Loucy (cell line): ENCODE data around the gene TUT7.
"Not testable (repeated sequence)": the region's sequence is repeated elsewhere in the genome, so short reads cannot be mapped to it uniquely, and the experiment has no call there.

Source experiments
- H2AFZ ChIP-seq: fragments of 200-600 bp; sonication (generic); 2 replicates; pipeline ENCODE4 v1.6.0; 2016; ENCODE audit warnings: antibody characterized with exemption, mild to moderate bottlenecking, low read length, moderate library complexity
- H3F3A ChIP-seq: fragments of 200-600 bp; 2 replicates; pipeline ENCODE4 v1.6.0; 2016; ENCODE audit warnings: antibody characterized with exemption, low read depth, mild to moderate bottlenecking
- H3K27me3 ChIP-seq: fragments of 200-600 bp; sonication (generic); 2 replicates; pipeline ENCODE4 v1.6.1; 2014; ENCODE audit warnings: low read length, mild to moderate bottlenecking; ENCODE audit not compliant: insufficient read depth, poor library complexity, severe bottlenecking
- H3K36me3 ChIP-seq: fragments of 200-600 bp; sonication (generic); 2 replicates; pipeline ENCODE4 v1.6.1; 2016; ENCODE audit warnings: low read length; ENCODE audit not compliant: insufficient read depth
- H3K4me1 ChIP-seq: fragments of 200-600 bp; sonication (generic); 2 replicates; pipeline ENCODE4 v1.5.1; 2014; ENCODE audit warnings: low read length, mild to moderate bottlenecking; ENCODE audit not compliant: insufficient read depth, poor library complexity, severe bottlenecking
- H3K4me2 ChIP-seq: fragments of 200-600 bp; sonication (generic); 2 replicates; pipeline ENCODE4 v1.6.0; 2014; ENCODE audit warnings: antibody characterized with exemption, low read length, low read depth, mild to moderate bottlenecking; ENCODE audit not compliant: poor library complexity, severe bottlenecking
- H3K4me3 ChIP-seq: fragments of 200-600 bp; sonication (generic); 2 replicates; pipeline ENCODE4 v1.5.1; 2014; ENCODE audit warnings: low read length, mild to moderate bottlenecking, mixed read lengths; ENCODE audit not compliant: poor library complexity, severe bottlenecking
- H3K79me2 ChIP-seq: fragments of 200-600 bp; sonication (generic); 2 replicates; pipeline ENCODE4 v1.6.1; 2014; ENCODE audit warnings: low read length; ENCODE audit not compliant: insufficient read depth
- H3K9ac ChIP-seq: fragments of 200-600 bp; sonication (generic); 2 replicates; pipeline ENCODE4 v1.6.0; 2014; ENCODE audit warnings: mild to moderate bottlenecking, low read depth, low read length, moderate library complexity; ENCODE audit not compliant: poor library complexity, severe bottlenecking
- H3K9me2 ChIP-seq: fragments of 200-600 bp; sonication (generic); replicated peaks from 2 replicates; pipeline ENCODE4 v1.6.1; 2016; ENCODE audit warnings: low read depth, low read length, mixed read lengths
- H3K9me3 ChIP-seq: fragments of 200-600 bp; sonication (generic); 2 replicates; pipeline ENCODE4 v1.6.1; 2014; ENCODE audit warnings: mild to moderate bottlenecking, antibody characterized with exemption, low read length, low read depth; ENCODE audit not compliant: insufficient read depth
- H4K20me1 ChIP-seq: fragments of 200-600 bp; sonication (generic); 2 replicates; pipeline ENCODE4 v1.6.0; 2014; ENCODE audit warnings: antibody characterized with exemption, low read length, mild to moderate bottlenecking; ENCODE audit not compliant: insufficient read depth, poor library complexity, severe bottlenecking
- EZH2phosphoT487 ChIP-seq: fragments of 200-600 bp; IDR thresholded peaks from 2 replicates; pipeline ENCODE4 v1.6.1; 2018; ENCODE audit warnings: antibody characterized with exemption, mild to moderate bottlenecking, moderate library complexity, borderline replicate concordance
- TF ChIP-seq, protein P1 (sequence below): fragments of 200-600 bp; sonication (generic); conservative IDR thresholded peaks from 2 replicates; pipeline ENCODE4 v1.5.1; 2014; ENCODE audit warnings: mild to moderate bottlenecking, antibody characterized with exemption, low read length

Gene TUT7

DNA sequence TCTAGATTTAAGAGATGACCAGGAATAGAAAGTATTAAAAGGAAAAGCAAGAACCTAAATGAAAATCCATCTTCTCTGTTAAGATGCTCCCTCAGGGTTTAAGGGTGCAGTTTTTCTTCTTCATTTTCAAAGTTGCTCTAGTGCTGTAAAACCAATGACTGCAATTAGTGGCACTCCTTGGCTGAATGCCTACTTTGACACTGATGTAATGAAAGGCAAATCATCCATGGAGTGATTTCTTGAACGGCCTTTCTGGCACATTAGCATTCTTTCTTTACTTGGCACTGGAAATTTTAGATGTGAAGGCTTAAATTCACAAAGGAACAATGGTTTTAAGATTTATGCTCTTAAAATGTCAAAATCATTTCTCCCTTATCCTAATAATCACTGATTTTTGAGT, 52.5 kb downstream of the TUT7 start:
- Histone ChIP-seq H3K36me3 (peaks cover 78% of the 10 kb centered on the region; the same call in 1 of the 2 replicates), H3K9me2 (no peaks in the 10 kb centered on the region), H4K20me1 (no peaks in the 10 kb centered on the region), H3K9ac (no peak overlapping the region), H3K4me2 (no peak overlapping the region), H3K79me2 (no peaks in the 10 kb centered on the region), H3K27me3 (no peaks in the 10 kb centered on the region), H3K4me3 (no peak overlapping the region), H2AFZ (no peak overlapping the region), H3K4me1 (peaks cover 14% of the 10 kb centered on the region), H3K9me3 (no peaks in the 10 kb centered on the region), H3F3A (no peaks in the 10 kb centered on the region)
- TF ChIP-seq, protein P1, sequence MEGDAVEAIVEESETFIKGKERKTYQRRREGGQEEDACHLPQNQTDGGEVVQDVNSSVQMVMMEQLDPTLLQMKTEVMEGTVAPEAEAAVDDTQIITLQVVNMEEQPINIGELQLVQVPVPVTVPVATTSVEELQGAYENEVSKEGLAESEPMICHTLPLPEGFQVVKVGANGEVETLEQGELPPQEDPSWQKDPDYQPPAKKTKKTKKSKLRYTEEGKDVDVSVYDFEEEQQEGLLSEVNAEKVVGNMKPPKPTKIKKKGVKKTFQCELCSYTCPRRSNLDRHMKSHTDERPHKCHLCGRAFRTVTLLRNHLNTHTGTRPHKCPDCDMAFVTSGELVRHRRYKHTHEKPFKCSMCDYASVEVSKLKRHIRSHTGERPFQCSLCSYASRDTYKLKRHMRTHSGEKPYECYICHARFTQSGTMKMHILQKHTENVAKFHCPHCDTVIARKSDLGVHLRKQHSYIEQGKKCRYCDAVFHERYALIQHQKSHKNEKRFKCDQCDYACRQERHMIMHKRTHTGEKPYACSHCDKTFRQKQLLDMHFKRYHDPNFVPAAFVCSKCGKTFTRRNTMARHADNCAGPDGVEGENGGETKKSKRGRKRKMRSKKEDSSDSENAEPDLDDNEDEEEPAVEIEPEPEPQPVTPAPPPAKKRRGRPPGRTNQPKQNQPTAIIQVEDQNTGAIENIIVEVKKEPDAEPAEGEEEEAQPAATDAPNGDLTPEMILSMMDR = no peak
- TF ChIP-seq EZH2phosphoT487 = no peak

DNA sequence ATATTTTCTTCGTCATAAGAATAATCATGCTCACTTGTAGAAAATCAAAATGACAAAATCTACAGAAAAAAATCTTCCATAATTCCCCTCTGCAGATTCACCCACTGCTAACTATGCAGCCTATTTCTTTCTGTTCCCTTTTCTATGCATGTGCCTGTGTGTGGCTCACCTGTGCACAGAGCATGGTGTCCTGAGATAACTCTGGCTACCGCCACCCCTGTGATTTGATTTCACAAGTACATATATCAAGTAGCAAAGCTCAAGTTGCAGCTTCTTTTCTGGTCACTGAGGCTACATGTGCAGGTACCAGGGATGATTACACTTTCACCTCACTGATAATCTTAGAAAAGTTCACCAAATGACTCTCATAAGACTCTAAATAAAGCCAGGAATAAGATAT, 53.5 kb downstream of the TUT7 start:
- TF ChIP-seq, protein P1 = no peak
- TF ChIP-seq EZH2phosphoT487 = no peak

DNA sequence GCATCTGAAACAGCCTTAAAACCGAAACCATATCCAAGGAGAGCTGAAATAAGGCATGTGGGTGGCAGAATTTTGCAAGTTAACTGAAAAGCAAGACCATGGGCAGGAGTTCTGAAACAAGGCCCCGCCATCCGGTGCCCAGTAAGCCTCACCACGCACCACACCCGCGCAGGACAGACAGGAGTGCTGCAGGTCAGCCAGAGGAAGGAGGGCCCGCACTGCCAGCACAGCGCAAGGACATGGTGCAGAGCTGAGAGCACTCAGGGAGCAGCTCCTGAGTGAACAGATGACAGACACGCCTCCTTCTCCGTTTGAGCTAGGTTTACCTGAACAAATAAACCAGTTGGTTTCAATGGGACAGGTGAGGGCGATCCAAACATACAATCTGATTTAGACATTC, 55.3 kb downstream of the TUT7 start:
- Histone ChIP-seq H3K4me3 (no peak overlapping the region), H3K36me3 (peaks cover 61% of the 10 kb centered on the region; the same call in 1 of the 2 replicates), H3K4me1 (peaks cover 7% of the 10 kb centered on the region), H3K9me3 (no peaks in the 10 kb centered on the region), H4K20me1 (no peaks in the 10 kb centered on the region), H3K9me2 (no peaks in the 10 kb centered on the region), H3K4me2 (no peak overlapping the region), H3K27me3 (no peaks in the 10 kb centered on the region), H2AFZ (no peak overlapping the region), H3K79me2 (no peaks in the 10 kb centered on the region), H3K9ac (no peak overlapping the region), H3F3A (no peaks in the 10 kb centered on the region)
- no peak for TF ChIP-seq EZH2phosphoT487
- TF ChIP-seq, protein P1 = no peak

More for the DNA sequence above, 53.5 kb downstream of the TUT7 start:
- Histone ChIP-seq H3K4me2 (no peak overlapping the region), H2AFZ (no peak overlapping the region), H3K9me3 (no peaks in the 10 kb centered on the region), H3K4me1 (peaks cover 14% of the 10 kb centered on the region), H4K20me1 (no peaks in the 10 kb centered on the region), H3K27me3 (no peaks in the 10 kb centered on the region), H3K4me3 (no peak overlapping the region), H3F3A (no peaks in the 10 kb centered on the region), H3K9me2 (no peaks in the 10 kb centered on the region), H3K36me3 (peaks cover 75% of the 10 kb centered on the region; the same call in 1 of the 2 replicates), H3K9ac (no peak overlapping the region), H3K79me2 (no peaks in the 10 kb centered on the region)

DNA sequence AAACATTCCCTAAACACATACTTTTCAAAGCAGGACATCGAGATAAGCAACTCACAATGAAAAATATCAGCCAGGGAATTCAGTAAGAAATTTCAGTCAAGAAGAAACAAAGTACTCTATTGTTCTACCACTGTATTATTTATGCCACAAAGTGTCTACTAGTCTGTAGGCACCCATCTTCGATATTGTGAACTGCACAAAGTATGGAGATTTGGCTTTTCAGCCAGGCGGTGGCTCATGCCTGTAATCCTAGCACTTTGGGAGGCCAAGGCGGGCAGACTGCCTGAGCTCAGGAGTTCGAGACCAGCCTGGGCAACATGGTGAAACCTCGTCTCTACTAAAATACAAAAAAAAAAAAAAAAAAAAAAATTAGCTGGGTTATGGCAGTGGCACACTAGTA, 63.9 kb downstream of the TUT7 start:
- not testable (repeated sequence) for H3F3A ChIP-seq, H3K4me2 ChIP-seq, H3K9ac ChIP-seq, H3K4me1 ChIP-seq, H2AFZ ChIP-seq, H3K36me3 ChIP-seq, H3K4me3 ChIP-seq, H3K79me2 ChIP-seq, H3K27me3 ChIP-seq, H4K20me1 ChIP-seq, H3K9me2 ChIP-seq, H3K9me3 ChIP-seq
